ENCODE results near the gene TRPC4.

- TF ChIP-seq CTCF (IDR thresholded peaks at IDR 0.05) (no peak), POLR2A (IDR thresholded peaks at IDR 0.05) (no peak), EP300 (IDR thresholded peaks at IDR 0.05) (no peak)
These were observed 254.3 kb downstream of the TRPC4 start for GRCh38 chr13:37615276-37615675.
